ENCODE measurements around the gene MTX3.

- TF ChIP-seq L3MBTL2 (conservative IDR thresholded peaks at IDR 0.05) (no peak), SUZ12 (IDR thresholded peaks at IDR 0.05) (no peak), SP1 (IDR thresholded peaks at IDR 0.05) (no peak), TARDBP (IDR thresholded peaks at IDR 0.05) (no peak), FOXM1 (IDR thresholded peaks at IDR 0.05; ENCODE audit: borderline replicate concordance) (no peak), FOXK2 (IDR thresholded peaks at IDR 0.05) (no peak), ZNF384 (IDR thresholded peaks at IDR 0.05) (no peak), BHLHE40 (IDR thresholded peaks at IDR 0.05; ENCODE audit: borderline replicate concordance) (no peak), FOXA1 (IDR thresholded peaks at IDR 0.05) (no peak), CTBP1 (IDR thresholded peaks at IDR 0.05; ENCODE audit: borderline replicate concordance) (no peak), PKNOX1 (IDR thresholded peaks at IDR 0.05) (no peak)
These were observed 11.6 kb upstream of the MTX3 start for GRCh38 chr5:80002677-80003076.

All from HEK293T (cell line).